ENCODE data around the gene SARS2.

The SARS2 gene

GRCh38 chr19:38907227-38907626, 23.3 kb downstream of the SARS2 start:
- Histone ChIP-seq H4K20me1 (ENCODE audit: insufficient read depth, low read length, poor library complexity, severe bottlenecking) (no peaks in the 10 kb centered on the region), H3K4me2 (ENCODE audit: low read depth, low read length, poor library complexity, severe bottlenecking) (no peak overlapping the region), H3K9me2 (replicated peaks; ENCODE audit: low read depth, low read length) (no peaks in the 10 kb centered on the region), H3K27me3 (ENCODE audit: insufficient read depth, low read length, poor library complexity, severe bottlenecking) (no peaks in the 10 kb centered on the region), H3K4me1 (ENCODE audit: insufficient read depth, low read length, poor library complexity, severe bottlenecking) (no peaks in the 10 kb centered on the region), H3K79me2 (ENCODE audit: insufficient read depth, low read length) (no peaks in the 10 kb centered on the region), H3K9ac (ENCODE audit: low read depth, low read length, poor library complexity, severe bottlenecking) (no peak overlapping the region), H3K9me3 (ENCODE audit: insufficient read depth, low read depth, low read length) (no peaks in the 10 kb centered on the region), H2AFZ (ENCODE audit: low read length) (no peak overlapping the region), H3F3A (ENCODE audit: low read depth) (no peaks in the 10 kb centered on the region), H3K4me3 (ENCODE audit: low read length, poor library complexity, severe bottlenecking) (no peak overlapping the region), H3K36me3 (ENCODE audit: insufficient read depth, low read length) (no peaks in the 10 kb centered on the region; the same call in 1 of the 2 replicates)
- TF ChIP-seq EZH2phosphoT487 (IDR thresholded peaks at IDR 0.05; ENCODE audit: borderline replicate concordance), result no peak
- TF ChIP-seq CTCF (conservative IDR thresholded peaks at IDR 0.05; ENCODE audit: low read length), result no peak

GRCh38 chr19:38905620-38906019, 24.9 kb downstream of the SARS2 start:
- peaks cover 11% of the 10 kb centered on the region for H3K79me2 ChIP-seq (ENCODE audit: insufficient read depth, low read length)
- no peaks in the 10 kb centered on the region for H3F3A ChIP-seq (ENCODE audit: low read depth)
- no peak overlapping the region for H2AFZ ChIP-seq (ENCODE audit: low read length)
- TF ChIP-seq CTCF (conservative IDR thresholded peaks at IDR 0.05; ENCODE audit: low read length), result no peak
- no peak for TF ChIP-seq EZH2phosphoT487 (IDR thresholded peaks at IDR 0.05; ENCODE audit: borderline replicate concordance)
- H3K9ac ChIP-seq (ENCODE audit: low read depth, low read length, poor library complexity, severe bottlenecking), result no peak overlapping the region
- no peaks in the 10 kb centered on the region; the same call in 1 of the 2 replicates for H3K36me3 ChIP-seq (ENCODE audit: insufficient read depth, low read length)
- no peaks in the 10 kb centered on the region for H4K20me1 ChIP-seq (ENCODE audit: insufficient read depth, low read length, poor library complexity, severe bottlenecking)
- H3K4me1 ChIP-seq (ENCODE audit: insufficient read depth, low read length, poor library complexity, severe bottlenecking), result peaks cover 5% of the 10 kb centered on the region
- no peaks in the 10 kb centered on the region for H3K27me3 ChIP-seq (ENCODE audit: insufficient read depth, low read length, poor library complexity, severe bottlenecking)
- no peak overlapping the region for H3K4me2 ChIP-seq (ENCODE audit: low read depth, low read length, poor library complexity, severe bottlenecking)
- H3K9me3 ChIP-seq (ENCODE audit: insufficient read depth, low read depth, low read length), result no peaks in the 10 kb centered on the region
- H3K4me3 ChIP-seq (ENCODE audit: low read length, poor library complexity, severe bottlenecking), result no peak overlapping the region
- H3K9me2 ChIP-seq (replicated peaks; ENCODE audit: low read depth, low read length), result no peaks in the 10 kb centered on the region

- no peak overlapping the region for H3K4me3 ChIP-seq (ENCODE audit: low read length, poor library complexity, severe bottlenecking)
- H3K27me3 ChIP-seq (ENCODE audit: insufficient read depth, low read length, poor library complexity, severe bottlenecking), result no peaks in the 10 kb centered on the region
- H3K36me3 ChIP-seq (ENCODE audit: insufficient read depth, low read length), result no peaks in the 10 kb centered on the region; the same call in 1 of the 2 replicates
- no peak overlapping the region for H2AFZ ChIP-seq (ENCODE audit: low read length)
- no peaks in the 10 kb centered on the region for H3K9me2 ChIP-seq (replicated peaks; ENCODE audit: low read depth, low read length)
- H3K79me2 ChIP-seq (ENCODE audit: insufficient read depth, low read length), result peaks cover 18% of the 10 kb centered on the region
- H3F3A ChIP-seq (ENCODE audit: low read depth), result no peaks in the 10 kb centered on the region
- peaks cover 9% of the 10 kb centered on the region for H3K4me1 ChIP-seq (ENCODE audit: insufficient read depth, low read length, poor library complexity, severe bottlenecking)
- TF ChIP-seq CTCF (conservative IDR thresholded peaks at IDR 0.05; ENCODE audit: low read length), result no peak
- no peak for TF ChIP-seq EZH2phosphoT487 (IDR thresholded peaks at IDR 0.05; ENCODE audit: borderline replicate concordance)
- H3K9ac ChIP-seq (ENCODE audit: low read depth, low read length, poor library complexity, severe bottlenecking), result no peak overlapping the region
- H4K20me1 ChIP-seq (ENCODE audit: insufficient read depth, low read length, poor library complexity, severe bottlenecking), result no peaks in the 10 kb centered on the region
- no peaks in the 10 kb centered on the region for H3K9me3 ChIP-seq (ENCODE audit: insufficient read depth, low read depth, low read length)
- no peak overlapping the region for H3K4me2 ChIP-seq (ENCODE audit: low read depth, low read length, poor library complexity, severe bottlenecking)
Measured at GRCh38 chr19:38904581-38905539, 25.7 kb downstream of the SARS2 start.

Data from Loucy (cell line).